HG03439 (cell line): ENCODE data around the gene AFAP1L1.

Source experiments
- ATAC-seq: cut with Tn5 transposase; IDR thresholded peaks from one replicate; pipeline ENCODE4 v1.9.1; 2021; ENCODE audit warnings: mild to moderate bottlenecking, moderate library complexity; ENCODE audit not compliant: unreplicated experiment

The AFAP1L1 gene

GRCh38 chr5:149310947-149311658, 39.4 kb downstream of the AFAP1L1 start:
- no peak for ATAC-seq

- ATAC-seq: no peak
These were observed 41.6 kb downstream of the AFAP1L1 start for GRCh38 chr5:149313151-149313841.

- no peak for ATAC-seq
These were observed 43.0 kb downstream of the AFAP1L1 start for GRCh38 chr5:149314571-149315111.

- ATAC-seq: no peak
These were observed 44.1 kb downstream of the AFAP1L1 start for GRCh38 chr5:149315753-149316152.

GRCh38 chr5:149317281-149318048, 45.8 kb downstream of the AFAP1L1 start:
- ATAC-seq: no peak

DNA sequence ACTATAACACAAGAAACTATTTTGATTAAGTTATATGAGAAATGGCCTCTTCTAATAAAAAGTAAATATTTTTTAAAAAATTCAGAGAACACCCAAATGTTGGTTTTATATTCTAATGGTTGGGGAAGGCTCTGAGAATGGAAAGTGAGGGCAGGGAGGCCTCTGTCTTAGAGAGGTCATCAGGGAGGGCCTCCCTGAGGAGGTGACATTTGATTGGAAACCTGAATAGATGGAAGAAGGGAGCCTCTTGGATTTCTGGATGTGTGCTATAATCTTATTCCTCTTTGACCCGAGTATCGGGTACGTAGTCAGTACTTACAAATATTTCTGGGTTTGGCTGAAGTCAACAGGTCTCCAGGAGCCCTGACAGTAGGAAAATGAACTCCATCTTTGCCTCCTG, 47.5 kb downstream of the AFAP1L1 start:
- ATAC-seq: no peak

DNA sequence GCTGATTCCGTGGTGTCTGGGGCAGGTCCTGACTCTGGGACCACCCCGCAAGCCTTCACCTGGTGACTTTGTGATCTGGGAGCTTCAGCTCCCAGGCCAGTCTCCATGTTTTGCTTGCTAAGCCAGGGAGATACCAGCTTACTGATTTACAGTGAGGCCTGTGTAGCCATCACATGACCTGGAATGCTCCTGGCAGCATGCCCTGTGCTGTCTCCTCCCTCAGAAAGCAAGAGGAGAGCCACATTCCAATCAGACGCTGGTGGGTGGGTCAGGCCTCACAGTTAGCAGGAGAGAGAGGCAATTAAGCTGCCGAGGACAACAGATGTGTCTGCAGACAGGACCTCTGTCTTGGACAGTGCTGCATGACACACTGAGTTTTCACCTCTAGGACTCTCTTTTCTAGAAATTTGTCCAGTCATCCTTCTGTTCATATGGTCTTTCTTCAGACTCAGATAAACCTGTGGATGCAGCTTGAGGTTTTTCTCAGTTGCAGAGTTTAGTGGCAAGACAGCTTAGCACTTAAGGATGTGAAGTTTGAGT, 49.2 kb downstream of the AFAP1L1 start:
- ATAC-seq: no peak

DNA sequence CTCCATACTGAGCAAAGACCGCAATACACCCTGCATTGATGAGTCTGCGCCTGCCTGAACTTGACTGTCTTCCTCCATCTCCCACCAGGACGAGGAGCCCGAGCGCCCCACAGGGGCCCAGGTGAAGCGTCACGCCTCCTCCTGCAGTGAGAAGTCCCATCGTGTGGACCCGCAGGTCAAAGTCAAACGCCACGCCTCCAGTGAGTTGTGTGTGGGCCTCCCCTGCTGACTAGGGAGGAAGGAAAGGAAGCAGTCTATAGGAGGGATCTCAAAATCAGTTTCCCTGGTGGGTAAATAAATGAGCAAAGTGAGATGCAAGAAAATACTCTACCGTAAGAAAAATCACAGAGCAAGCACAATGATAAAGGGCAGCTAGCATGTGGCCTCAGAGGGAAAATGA, 50.9 kb downstream of the AFAP1L1 start:
- no peak for ATAC-seq

GRCh38 chr5:149323210-149323609, 51.6 kb downstream of the AFAP1L1 start:
- ATAC-seq: no peak

DNA sequence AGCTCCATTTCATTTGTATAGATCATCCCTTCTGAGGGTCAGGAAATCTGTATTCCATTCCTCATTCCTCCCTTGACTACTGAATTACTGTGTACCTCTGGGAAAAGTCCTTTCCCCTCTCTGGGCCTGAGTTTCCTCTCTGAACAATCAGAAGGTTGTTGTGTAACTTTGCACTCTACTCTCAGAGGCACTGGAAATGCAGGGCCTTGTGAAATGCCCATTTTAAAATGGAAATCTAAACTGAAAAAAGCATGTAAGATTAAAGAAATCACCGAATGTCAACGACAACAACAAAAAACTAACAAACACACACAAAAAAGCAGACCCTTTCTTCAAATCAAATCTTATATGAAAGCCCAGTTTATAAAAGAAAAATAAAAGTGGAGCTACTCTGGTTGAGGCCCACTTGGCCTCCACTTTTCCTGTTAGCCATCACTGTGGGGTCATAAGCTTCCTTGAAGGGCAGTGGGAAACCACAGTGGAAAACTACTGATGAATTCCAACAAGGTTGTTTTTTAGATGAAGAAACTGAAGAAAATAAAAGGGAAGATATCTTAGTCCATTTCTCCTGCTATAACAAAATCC, 52.1 kb downstream of the AFAP1L1 start:
- no peak for ATAC-seq

GRCh38 chr5:149324641-149325040, 53.0 kb downstream of the AFAP1L1 start:
- ATAC-seq: no peak

- ATAC-seq: no peak
These were observed 53.6 kb downstream of the AFAP1L1 start for GRCh38 chr5:149325166-149325735.

GRCh38 chr5:149325894-149326293, 54.2 kb downstream of the AFAP1L1 start:
- no peak for ATAC-seq

DNA sequence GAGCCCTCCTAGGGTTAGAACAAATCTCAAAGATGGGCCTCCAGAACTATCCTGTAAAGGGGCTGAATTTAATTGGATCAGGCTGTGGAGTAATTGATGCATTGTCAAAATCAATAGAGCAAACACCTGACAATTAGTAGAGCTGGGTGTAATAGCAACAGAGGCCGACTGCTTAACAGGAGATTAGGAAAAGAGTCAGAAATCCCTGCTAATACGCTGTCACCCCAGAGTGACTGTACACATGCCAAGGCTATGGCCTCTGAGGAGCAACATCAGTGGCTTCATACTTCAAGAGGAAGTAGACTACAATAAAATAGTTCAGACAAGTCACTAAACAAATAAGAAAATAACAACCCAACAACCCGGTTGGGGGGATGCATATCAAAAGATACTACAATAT, 55.0 kb downstream of the AFAP1L1 start:
- ATAC-seq: no peak

GRCh38 chr5:149328177-149328576, 56.5 kb downstream of the AFAP1L1 start:
- ATAC-seq: no peak

DNA sequence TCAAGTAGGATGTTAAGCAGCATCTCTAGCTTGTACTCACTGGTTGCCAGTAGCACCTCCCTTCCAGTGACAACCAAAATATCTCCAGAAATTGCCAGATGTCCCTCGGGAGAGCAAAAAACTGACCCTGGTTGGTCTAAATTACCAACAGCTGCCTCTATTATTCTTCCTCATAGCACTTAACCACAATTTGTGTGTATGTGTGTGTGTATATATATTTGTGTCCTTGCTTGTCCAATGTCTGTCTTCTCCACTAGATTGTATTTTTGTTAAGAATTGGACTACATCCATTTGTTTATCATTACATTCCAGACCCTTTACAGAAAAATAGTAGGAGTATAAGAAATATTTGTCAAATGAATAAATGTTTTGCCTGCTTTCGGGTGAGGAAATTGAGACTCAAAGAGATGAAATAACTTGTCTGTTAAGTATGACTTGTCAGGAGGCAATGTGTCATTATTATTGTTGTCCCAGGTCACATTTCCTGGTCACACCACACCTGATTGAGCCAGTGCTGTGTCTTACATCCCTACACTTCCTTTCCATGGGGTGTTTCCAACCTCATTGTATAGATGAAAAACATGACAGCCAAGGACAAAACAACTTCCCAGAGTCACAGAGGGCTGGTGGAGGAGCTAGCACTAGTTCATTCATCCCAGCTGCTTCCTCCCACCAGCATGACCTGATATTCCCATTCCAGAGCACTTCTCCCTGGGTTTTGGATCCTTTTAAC, 62.2 kb downstream of the AFAP1L1 start:
- ATAC-seq: no peak

DNA sequence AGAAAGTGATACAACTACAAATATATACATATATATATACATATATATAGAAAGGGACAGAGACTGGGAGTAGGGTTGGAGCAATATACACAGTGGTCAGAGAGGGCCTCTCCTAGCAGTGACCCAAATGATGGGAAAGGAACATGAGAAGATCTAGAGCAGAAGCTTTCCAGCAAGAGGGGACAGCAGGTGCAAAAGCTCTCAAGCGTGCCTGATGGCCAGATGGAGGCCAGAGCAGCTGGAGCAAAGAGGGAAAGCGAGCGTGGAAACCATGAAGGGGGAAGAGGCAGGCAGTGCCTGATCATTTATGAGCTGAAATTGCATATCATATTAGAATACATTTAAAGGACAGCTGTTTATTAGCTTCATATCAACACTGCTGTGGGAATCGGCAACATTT, 66.1 kb downstream of the AFAP1L1 start:
- ATAC-seq: no peak

GRCh38 chr5:149338364-149338763, 66.7 kb downstream of the AFAP1L1 start:
- no peak for ATAC-seq

DNA sequence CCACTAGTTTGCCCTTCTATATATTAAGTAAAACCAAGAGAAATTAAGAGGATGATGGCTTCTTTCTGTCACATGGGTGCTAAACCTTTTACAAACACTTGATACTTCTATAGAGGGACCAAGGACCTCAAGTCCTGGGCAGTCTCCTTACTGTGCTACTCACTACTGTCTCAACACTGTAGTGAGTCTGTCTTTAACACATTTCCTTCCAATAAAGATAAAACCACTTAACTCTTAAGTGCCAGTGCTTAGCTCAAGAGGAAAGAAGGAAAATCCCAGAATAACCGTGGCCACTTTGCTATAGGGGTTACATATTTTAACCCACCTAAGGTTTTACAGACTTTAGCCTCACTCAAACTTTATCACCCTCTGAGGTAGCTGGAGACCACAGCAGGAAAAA, 69.3 kb downstream of the AFAP1L1 start:
- ATAC-seq: no peak

DNA sequence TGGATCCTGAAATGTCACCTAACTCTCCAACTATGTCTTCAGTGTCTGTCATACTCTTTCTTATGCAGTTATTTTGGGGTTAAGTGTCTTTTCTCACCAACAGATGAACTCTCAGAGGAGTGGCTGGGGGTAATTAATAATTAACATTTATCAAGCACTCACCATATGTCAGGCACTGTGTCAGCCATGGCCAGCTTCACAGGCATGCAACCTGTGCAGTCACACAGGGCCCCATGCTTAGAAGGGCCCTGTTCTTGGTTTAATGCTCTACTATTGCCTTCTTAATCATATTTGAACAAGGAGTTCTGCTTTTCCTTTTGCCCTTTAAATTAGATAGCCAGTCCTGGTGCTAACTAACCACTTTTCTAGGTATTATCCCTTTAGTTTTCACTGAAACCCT, 70.2 kb downstream of the AFAP1L1 start:
- no peak for ATAC-seq
